ENCODE data around the gene TATDN3.
"Not testable (repeated sequence)": the region's sequence is repeated elsewhere in the genome, so short reads cannot be mapped to it uniquely, and the experiment has no call there.

Gene TATDN3

DNA sequence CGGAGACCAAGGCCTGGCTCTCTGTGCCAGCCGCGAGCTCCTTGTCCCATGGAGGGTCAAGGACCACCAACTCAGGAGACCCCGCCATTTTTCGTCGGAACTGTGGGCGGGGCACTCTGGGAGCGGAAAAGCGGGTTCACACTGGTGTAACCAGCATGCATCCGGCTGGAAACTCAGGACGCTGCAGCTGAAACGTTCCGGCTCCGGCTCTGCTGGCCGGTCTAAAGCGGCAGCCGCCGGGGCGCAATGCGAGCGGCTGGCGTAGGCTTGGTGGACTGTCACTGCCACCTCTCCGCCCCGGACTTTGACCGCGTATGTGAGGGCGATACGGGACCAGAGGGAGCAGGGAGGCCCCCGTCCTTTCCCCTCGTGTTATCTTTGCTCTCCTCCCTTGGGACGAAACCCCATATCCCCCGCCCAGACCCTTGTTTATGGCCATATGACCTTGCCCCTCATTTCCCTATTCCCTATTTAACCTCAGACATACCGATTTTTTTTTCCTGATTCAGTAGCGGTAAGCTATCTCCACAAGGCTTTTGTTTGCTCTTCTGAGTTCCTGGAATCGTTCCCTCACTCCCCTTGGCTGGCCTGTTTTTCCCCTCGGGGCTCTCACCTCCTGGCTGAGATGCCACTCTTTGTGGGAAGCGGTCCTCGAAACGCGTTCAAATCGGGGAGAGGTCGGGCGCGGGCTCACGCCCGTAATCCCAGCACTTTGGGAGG, at the start of gene TATDN3, which contains the start of gene NSL1:
Gene TATDN3, plus strand, starts transcription at position 219 of the 720 bp plus-strand sequence. Its CDS starts 28 bp downstream, at position 247.
Gene NSL1, minus strand, starts transcription at position 102 of the 720 bp plus-strand sequence. Its CDS starts 14 bp downstream, at position 88.
- DNase-seq = peak; percentile 48 to 94 (median 83)

DNA sequence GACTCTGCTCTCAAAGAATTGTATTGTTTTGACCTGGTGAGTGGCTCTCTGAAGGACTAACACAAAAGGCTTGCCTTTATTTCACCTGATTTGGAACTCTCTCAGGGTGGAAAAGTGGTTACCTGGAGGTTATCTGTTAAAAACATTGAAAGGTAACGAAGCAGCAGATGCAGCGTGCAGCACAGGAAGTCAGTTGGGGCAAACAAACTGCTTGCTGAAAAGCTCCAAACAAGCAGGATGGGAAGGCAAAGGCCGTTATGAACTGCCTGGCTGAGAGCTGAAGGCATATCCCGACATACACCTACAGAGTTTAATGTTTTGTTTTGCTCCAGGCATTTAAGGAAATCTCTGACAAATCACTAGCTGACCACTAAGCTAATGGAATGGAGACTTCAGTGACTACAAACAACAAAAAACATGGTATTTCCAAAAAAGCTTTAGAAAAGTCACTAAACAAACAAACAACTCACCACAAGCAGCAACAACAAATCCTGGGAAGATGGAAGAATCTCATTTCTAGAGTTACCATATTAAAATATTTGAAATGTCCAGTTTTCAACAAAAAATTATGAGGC, 47.7 kb upstream of the TATDN3 start:
- DNase-seq = no peak

- DNase-seq = no peak
Observed at GRCh38 chr1:212745303-212745702, 46.4 kb upstream of the TATDN3 start.

GRCh38 chr1:212746546-212746945, 45.1 kb upstream of the TATDN3 start:
- no peak for DNase-seq

DNA sequence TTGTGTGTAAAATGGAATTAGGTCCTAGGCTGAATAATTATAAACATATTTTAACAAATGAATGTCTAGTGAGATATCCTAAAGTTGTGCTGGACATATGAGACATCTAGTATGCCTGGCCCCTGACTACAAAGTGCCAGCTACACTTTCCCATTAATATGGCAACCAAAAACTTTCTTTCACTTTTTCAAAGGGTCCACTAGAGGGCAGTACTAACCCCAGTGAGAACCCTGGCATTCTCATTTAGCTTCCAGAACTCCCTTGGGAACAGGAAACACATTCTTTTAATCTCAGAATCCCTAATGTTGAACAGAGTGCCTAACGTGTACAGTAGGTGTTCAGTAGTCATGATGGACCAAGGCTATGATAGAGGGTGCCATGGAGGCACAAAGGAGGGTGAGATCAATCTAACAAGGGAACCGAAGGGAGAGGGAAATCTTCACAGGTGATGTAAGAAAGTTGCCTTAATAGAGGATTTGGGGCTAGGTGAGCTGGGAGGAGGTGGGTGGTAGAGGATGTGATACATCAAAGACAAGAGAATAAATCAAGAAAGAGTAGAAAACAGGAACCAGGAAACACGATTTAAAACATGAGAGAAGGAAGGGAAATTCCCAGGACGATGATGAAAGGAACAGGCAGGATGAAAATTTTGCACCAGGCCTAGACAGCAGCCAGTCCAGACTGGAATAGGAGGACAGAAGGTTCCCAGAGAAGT, 41.7 kb upstream of the TATDN3 start:
- DNase-seq = peak in 1 of 51 donors; percentile 6

DNA sequence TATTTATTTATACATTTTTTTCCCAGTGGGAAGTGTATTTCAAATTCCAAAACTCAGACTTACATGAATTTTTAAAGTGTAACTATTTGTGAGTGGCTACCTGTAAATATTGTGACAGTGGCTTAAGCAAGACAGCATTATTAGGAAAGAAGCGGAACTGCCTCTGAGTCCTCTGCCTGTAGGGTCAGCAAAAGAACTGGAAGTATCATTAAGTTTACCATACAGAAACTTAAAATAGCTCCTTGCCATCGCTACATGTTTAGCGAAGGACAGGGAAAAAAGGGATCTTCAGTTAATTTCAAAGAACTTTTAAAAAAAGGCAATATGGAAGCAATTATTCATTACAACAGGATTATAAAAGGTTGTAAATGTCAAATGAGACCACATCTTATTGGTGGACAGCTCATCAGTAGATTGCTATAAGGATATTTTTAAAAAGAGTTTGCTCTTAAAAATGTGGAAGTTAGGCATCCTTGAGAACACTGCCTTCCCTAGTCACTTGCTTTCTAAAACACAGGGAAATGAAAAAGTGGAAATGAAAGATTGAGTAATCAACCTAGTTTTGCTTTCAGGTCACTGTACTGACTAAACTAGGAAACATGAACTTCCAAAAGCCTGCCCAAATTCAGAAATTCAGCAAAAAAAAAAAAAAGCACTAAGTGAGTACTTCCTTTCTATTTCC, 39.3 kb upstream of the TATDN3 start:
- DNase-seq = peak in 1 of 51 donors; percentile 21

DNA sequence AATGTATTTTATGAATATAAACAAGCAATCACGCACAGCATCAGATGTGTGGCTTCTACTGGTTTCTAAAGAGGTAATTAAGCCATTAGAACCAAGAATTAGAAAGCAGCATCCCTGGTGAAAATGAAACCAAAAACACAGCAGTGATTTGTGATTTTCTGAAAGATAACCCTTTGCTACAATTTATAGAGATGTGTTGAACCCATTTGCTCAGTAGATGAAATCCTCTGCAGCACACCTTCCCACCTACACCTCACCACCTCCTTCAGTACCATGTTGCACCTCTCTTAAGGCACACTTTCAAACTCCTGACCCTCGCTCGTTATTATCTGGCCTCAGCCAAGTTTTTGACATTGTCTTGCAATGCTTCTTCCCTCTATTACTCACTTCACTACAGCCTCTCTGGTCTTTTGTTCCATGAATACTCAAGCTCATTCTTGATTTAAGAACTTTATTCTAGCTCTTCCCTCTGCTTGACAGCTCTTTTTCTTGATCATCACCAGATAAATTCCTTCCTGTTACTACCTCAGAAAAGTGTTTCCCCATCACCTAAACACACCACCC, 38.7 kb upstream of the TATDN3 start:
- DNase-seq = peak in 1 of 51 donors; percentile 21

GRCh38 chr1:212753749-212754148, 37.9 kb upstream of the TATDN3 start:
- DNase-seq = no peak

DNA sequence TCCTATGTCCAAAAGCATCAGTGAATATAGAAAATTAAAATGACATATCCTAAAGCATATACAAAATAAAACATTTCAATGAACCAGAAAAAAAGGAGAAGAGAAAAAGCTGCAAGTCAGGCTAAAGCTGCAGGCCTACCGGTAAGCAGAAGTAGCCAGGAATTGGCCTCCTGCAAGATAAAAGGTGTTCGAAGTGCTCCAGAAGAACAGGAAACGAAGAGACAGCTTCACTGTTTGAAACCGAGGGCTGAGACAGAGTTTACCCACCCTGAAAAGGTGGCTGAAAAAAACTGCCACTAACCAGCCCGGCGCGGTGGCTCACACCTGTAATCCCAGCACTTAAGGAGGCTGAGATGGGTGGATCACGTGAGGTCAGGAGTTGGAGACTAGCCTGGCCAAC, 37.5 kb upstream of the TATDN3 start:
- DNase-seq = no peak

DNA sequence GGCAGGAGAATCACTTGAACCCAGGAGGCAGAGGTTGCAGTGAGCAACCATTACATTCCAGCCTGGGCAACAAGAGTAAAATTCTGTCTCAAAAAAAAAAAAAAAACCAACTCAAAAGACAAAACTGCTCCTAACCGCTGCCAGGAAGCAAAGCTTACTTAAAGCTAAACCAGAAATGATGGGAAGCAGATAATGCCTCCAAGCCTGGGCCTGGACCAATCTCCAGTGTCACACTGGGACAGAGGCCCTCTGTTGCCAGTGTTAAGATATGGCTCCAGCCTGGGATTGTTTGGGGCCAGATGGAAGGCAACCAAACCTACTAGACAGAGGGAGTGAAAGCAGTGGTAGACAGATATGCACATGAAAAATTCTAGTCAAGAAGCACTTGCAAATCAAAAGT, 37.0 kb upstream of the TATDN3 start:
- peak in 29 of 51 donors; percentile 6 to 69 (median 22) for DNase-seq

GRCh38 chr1:212759683-212760082, 32.0 kb upstream of the TATDN3 start:
- DNase-seq = no peak

DNA sequence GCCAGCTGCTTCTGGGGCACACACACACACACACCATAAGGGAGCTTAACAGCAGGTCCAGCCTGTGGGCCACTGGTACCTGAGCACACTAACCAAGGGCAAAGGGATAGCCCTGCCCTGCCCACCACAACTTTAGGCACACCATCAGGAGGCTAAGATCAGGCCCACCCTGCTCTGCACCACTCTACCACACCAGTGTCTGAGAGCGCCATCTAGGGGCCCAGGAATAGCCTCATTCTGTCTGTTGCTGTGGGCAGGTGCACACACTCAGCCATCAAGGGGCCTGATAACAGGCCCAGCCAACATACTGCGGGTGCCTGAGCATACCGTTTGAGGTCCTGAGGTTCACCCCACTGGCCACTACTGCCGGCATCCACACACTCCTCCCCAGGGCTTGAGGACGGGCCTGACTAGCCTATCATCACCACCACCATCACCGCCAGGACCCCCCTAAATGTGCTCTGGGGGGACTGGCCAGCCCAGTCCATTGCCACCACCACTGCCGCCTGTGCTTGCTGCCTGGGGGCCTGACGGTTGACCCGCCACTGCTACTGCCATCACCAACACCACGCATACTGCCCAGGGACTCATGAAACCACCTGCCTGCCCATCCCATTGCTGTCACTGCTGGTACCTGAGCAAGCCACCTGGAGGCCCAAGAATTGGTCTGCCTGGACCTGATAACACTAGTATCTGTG, 31.4 kb upstream of the TATDN3 start:
- no peak for DNase-seq

DNA sequence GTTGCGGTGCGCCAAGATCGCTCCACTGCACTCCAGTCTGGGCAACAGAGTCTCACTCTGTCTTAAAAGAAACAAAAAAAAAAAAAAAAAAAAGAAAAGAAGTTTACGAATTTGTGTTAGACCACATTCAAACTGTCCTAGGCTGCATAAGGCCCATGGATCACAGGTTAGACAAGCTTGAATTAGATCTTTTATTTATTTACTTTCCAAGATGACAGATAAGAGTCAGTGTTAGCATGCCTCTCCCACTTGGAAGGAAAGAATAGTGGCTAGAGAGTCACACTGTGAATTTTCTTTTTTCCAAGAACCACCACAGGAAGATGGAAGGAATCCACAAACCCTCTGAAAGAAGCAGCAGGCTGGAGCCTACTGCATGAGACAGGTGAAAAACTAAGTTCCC, 29.5 kb upstream of the TATDN3 start:
- DNase-seq = no peak

DNA sequence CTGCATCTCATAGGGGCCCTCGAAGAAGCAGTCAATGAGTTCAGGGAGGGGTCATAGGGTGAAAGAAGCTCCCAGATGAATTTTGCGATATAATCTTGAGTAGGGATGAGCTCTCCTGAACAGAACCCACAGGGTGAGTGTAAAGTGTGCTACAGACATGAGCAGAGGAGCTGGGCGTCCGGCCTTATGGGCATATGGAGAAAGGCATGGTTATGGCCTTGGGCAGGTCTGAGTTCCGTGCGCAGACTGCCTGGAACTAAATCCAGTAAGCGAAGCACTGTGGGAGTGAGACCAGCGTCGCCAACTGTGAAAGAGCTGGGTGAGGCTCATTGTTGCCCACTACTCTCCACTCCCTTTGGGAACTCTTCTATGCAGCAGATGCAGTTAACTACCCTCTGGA, 28.9 kb upstream of the TATDN3 start:
- DNase-seq = no peak

GRCh38 chr1:212764718-212765281, 26.9 kb upstream of the TATDN3 start:
- not testable (repeated sequence) for DNase-seq

GRCh38 chr1:212766825-212767224, 24.9 kb upstream of the TATDN3 start:
- DNase-seq = not testable (repeated sequence)

DNA sequence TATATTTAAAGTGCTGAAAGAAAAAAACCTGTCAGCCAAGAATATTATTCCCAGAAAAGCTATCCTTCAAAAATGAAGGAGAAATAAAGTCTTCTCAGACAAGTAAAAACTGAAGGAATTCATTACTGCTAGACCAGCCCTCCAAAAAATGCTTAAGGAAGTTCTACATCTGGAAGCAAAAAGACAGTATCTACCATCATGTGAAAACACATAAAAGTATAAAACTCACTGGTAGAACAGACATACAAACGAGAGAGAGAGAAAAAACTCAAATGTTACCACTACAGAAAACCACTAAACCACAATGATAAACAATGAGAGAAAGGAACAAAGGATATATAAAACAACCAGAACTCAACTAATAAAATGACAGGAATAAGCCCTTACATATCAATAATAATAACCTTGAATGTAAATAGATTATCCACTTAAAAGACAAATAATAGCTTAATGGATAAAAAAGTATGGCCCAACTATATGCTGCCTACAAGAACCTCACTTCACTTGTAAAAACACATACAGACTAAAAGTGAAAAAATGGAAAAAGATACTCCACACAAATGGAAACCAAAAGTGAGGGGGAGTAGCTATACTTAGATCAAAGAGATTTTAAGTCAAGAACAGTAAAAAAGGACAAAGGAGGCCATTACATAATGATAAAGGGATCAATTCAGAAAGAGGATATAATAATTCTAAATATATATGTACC, 22.1 kb upstream of the TATDN3 start:
- no peak for DNase-seq

GRCh38 chr1:212771341-212771740, 20.4 kb upstream of the TATDN3 start:
- no peak for DNase-seq

- DNase-seq = no peak
Observed at GRCh38 chr1:212773011-212773410, 18.7 kb upstream of the TATDN3 start.

DNA sequence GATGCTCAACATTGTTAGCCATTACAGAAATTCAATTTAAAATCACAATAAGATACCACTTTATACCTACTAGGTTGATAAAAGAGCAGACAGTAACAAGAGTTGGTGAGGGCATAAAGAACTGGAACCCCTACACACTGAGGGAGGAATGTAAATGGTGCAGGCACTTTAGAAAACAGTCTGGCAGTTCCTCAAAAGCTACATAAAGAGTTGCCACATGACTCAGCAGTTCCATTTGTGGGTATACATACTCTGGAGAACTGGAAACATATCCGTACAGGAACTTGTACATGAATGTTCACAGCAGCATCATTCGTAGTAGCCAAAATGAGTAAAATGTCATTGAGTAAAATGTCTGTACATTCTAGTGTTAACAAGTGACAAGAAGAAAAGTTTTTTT, 17.1 kb upstream of the TATDN3 start:
- no peak for DNase-seq

All from hypothalamus (tissue), 51 donors.